ENCODE results near the gene DAB1.

Gene DAB1

GRCh38 chr1:57411262-57411661, 12.6 kb downstream of the DAB1 start:
- DNase-seq (ENCODE audit: low spot score), result no peak

- DNase-seq (ENCODE audit: low spot score), result no peak
Observed at GRCh38 chr1:57410508-57410907, 13.4 kb downstream of the DAB1 start.

- DNase-seq (ENCODE audit: low spot score), result no peak
Observed at GRCh38 chr1:57407928-57408327, 15.9 kb downstream of the DAB1 start.

GRCh38 chr1:57406428-57406970, 17.4 kb downstream of the DAB1 start:
- DNase-seq (ENCODE audit: low spot score), result no peak

DNA sequence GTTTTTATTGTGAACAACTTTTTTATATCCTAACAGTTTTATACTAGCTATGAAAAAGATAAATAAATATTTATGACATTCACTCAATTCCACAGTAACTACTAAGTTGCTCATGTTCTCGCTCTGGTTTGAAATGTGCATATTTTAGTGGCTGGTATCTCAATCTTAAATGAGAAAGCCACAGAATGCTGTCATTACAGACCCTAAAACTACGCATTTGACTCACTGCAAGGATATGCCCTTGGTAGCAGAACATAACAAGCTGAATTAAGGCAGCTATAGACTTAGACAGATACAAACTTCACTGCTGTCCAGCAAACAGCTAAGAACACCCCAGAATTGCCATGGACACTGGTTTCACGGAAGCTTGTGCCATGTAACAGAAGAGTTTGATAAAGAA, 19.0 kb downstream of the DAB1 start:
- no peak for DNase-seq (ENCODE audit: low spot score)

- no peak for DNase-seq (ENCODE audit: low spot score)
Observed at GRCh38 chr1:57403201-57403600, 20.7 kb downstream of the DAB1 start.

- DNase-seq (ENCODE audit: low spot score), result no peak
Observed at GRCh38 chr1:57401671-57402070, 22.2 kb downstream of the DAB1 start.

GRCh38 chr1:57400048-57400447, 23.8 kb downstream of the DAB1 start:
- no peak for DNase-seq (ENCODE audit: low spot score)

GRCh38 chr1:57393058-57393584, 30.7 kb downstream of the DAB1 start:
- no peak for DNase-seq (ENCODE audit: low spot score)

DNA sequence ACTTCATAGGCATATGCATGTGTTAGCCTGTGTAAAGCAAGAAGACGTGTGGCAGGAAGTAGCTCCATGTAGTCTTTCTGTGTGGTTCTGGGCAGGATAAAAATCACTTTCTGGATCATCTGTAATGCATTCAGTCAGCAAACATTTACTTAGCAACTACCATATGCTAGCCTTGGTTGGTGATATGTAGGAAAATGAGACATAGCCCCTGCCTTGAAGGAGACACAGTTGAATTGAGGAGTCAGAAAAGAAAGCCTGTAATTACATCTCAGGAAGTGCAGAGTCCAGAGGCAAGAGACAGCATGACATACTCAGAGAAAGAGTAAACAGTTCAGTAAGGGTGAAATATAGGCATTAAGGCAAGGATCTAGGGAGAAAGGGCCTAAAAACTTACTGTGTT, 38.5 kb downstream of the DAB1 start:
- DNase-seq (ENCODE audit: low spot score), result no peak

GRCh38 chr1:57384901-57385300, 39.0 kb downstream of the DAB1 start:
- no peak for DNase-seq (ENCODE audit: low spot score)

DNA sequence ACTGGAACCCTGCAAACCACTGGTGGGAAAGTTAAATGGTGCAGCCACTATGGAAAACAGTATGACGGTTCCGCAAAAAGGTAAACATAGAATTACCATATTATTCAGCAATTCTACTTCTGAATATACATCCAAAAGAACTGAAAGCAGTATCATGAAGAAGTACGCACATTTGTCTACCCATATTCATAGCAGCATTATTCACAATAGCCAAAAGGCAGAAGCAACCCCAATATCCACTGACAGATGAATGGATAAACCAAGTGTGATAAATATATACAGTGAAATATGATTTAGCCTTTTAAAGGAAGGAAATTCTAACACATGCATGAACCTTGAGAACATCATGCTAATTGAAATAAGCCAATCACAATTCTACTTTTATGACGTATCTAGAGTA, 39.6 kb downstream of the DAB1 start:
- DNase-seq (ENCODE audit: low spot score), result no peak

GRCh38 chr1:57381871-57382270, 42.0 kb downstream of the DAB1 start:
- DNase-seq (ENCODE audit: low spot score), result no peak

GRCh38 chr1:57381426-57381825, 42.4 kb downstream of the DAB1 start:
- no peak for DNase-seq (ENCODE audit: low spot score)

DNA sequence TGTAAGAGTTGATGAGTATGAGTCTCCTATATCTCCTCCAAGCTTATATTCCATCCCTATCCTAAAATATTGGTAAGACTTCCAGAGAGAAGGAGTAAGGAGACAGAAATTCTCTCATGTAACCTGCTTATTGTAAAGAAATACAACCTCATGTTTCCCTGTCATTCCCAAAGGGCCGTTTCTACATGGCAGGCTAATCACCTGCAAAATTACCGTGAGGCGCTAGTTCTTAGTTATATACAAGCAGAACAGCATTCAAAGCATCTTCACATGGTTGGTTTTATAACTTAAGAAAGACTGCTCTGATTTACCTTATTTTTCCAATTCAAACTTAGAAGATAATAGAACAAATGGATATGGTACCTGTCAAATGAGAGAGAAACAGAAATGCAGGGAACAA, 42.9 kb downstream of the DAB1 start:
- DNase-seq (ENCODE audit: low spot score), result no peak

GRCh38 chr1:57378534-57378933, 45.3 kb downstream of the DAB1 start:
- DNase-seq (ENCODE audit: low spot score), result no peak

DNA sequence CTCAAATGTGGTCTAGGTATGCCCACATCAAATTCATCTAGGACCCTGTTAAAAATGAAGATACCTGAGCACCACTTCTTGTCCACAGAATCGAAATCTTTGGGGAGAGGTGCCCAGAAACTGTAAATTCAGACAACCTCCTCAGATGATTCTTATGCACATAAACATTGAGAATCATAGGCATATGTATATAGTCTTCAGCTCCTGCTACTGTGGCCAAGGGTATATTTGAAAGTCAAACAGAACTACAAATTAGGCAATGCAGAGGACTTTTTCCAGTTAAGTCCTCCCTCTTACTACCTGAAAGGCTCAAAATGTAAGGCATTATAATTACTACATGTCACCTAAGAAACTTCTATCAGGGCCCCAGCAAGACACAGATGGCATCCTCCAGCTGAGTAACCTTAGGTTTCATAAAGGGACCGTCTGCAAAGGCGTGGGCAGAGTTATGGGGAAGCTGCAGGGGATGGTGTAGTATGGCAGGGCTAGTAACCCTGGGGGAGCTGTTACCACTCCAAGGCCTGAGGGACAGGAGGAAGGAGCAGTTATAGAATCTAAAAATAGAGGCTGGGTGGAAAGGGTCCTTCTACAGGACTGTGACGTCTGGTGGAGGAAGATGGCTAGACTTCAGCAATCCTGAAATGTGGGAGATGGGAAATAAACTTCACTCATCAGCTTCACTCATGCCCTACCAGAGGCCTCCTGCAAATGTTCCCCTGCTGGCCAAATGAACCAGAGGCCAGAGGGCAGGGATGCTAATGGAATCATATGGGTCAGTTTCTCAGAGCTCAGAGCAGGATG, 46.3 kb downstream of the DAB1 start:
- no peak for DNase-seq (ENCODE audit: low spot score)

GRCh38 chr1:57376041-57376440, 47.8 kb downstream of the DAB1 start:
- no peak for DNase-seq (ENCODE audit: low spot score)

- no peak for DNase-seq (ENCODE audit: low spot score)
Observed at GRCh38 chr1:57369889-57370288, 54.0 kb downstream of the DAB1 start.

- no peak for DNase-seq (ENCODE audit: low spot score)
Observed at GRCh38 chr1:57367945-57368344, 55.9 kb downstream of the DAB1 start.

DNA sequence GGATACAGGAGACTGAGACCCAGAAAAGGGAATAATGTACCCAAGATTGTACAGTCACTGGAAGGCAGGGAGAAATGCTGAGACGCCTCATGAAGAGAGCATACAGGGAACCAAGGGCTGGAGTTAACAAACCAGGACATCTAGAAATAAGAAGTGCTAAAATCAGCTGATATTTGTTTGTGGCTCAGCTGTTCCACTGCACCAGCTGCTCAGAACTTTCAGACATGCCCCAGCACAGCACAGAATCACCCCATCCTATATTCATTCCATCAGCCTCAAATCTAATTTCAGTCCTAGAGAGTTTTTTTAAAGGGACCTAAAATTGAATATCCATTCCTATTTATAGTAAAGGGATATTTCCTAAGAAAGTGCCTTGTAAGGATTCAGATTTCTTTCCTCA, 60.2 kb downstream of the DAB1 start:
- DNase-seq (ENCODE audit: low spot score), result no peak

DNA sequence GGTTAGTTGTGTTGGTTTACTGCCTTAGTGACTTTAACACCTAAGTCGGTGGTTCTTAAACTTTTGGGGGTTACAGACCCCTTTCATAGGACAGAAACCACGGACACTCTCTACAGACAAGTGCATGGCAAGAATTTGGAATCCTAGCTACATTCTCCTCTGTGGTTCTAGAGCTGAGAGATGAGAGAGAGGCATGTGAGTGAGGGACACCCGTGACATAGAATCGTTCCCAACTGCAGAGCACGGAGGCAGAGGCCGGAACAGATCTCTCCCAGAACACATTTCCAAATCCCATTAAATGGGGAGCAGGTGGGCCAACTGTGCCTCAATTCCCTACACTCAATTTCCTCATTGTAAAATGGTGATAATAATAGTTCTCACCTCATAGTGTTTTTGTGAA, 60.7 kb downstream of the DAB1 start:
- DNase-seq (ENCODE audit: low spot score), result no peak

GRCh38 chr1:57362480-57362879, 61.4 kb downstream of the DAB1 start:
- no peak for DNase-seq (ENCODE audit: low spot score)

- no peak for DNase-seq (ENCODE audit: low spot score)
Observed at GRCh38 chr1:57361516-57361915, 62.3 kb downstream of the DAB1 start.

All from RKO (cell line).